ENCODE data around the gene HIVEP2.

GRCh38 chr6:142933701-142934100, 11.3 kb downstream of the HIVEP2 start:
- TF ChIP-seq CTCF (IDR thresholded peaks at IDR 0.05): no peak
- no peak for TF ChIP-seq POLR2A (IDR thresholded peaks at IDR 0.05)

Data from esophagus squamous epithelium (tissue), 4 donors.